Measurements from ENCODE around the gene SLC49A3.

The SLC49A3 gene

DNA sequence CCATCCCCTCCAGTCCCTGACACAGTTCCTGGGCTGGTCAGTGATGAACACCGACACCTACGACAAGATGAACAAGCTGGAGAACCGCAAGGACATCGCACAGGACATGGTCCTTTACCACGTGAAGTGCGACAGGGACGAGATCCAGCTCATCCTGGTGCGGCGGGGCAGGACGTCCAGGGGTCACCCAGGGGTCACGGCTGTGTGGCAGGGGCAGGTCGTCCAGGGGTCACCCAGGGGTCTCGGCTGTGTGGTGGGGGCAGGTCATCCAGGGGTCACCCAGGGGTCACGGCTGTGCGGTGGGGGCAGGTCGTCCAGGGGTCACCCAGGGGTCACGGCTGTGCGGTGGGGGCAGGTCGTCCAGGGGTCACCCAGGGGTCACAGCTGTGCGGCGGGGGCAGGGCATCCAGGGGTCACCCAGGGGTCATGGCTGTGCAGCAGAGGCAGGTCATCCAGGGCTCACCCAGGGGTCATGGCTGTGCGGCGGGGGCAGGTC, 31.6 kb downstream of the SLC49A3 start:
- TF ChIP-seq POLR2A (IDR thresholded peaks at IDR 0.05; ENCODE audit: low read length) (no peak), GATA1 (IDR thresholded peaks at IDR 0.05; ENCODE audit: low read depth, low read length) (no peak)

DNA sequence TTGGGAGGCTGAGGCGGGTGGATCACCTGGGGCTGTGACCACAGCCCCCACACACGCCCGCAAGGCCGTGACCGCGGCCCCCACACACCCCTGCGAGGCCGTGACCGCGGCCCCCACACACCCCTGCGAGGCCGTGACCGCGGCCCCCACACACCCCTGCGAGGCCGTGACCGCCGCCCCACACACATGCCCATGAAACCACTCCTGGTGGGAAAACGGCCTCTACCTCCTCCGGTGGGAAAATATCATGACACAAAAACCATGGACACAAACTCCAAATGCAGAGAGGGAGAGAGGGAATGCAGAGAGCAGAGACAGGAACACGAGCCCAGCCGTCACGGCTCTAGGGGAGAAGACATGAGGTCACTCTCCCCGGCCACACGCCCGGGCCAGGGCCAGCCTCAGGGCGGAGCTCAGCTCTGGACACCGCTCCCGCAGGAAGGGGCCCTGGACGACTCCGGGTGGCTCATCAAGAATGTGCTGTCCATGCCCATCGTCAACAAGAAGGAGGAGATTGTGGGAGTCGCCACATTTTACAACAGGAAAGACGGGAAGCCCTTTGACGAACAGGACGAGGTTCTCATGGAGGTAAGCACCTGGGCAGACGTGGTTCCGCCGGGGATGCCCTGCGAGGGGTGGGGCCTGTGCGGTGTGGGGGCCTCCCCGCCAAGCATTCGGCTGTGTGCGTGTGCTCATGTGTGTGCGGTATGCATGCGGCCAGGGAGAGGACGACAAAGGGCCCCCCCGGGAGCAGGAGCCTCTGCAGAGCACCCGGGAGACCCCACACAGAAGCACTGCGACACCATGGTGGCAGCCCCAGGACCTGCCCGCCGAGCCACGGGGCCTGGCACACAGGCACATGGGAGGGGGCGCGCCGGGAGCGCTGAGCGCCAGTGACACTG, 32.3 kb downstream of the SLC49A3 start:
- no peak for TF ChIP-seq GATA1 (IDR thresholded peaks at IDR 0.05; ENCODE audit: low read depth, low read length)
- TF ChIP-seq POLR2A (IDR thresholded peaks at IDR 0.05; ENCODE audit: low read length) = no peak

More for the DNA sequence above, 31.6 kb downstream of the SLC49A3 start:
- no peak for DNase-seq

DNA sequence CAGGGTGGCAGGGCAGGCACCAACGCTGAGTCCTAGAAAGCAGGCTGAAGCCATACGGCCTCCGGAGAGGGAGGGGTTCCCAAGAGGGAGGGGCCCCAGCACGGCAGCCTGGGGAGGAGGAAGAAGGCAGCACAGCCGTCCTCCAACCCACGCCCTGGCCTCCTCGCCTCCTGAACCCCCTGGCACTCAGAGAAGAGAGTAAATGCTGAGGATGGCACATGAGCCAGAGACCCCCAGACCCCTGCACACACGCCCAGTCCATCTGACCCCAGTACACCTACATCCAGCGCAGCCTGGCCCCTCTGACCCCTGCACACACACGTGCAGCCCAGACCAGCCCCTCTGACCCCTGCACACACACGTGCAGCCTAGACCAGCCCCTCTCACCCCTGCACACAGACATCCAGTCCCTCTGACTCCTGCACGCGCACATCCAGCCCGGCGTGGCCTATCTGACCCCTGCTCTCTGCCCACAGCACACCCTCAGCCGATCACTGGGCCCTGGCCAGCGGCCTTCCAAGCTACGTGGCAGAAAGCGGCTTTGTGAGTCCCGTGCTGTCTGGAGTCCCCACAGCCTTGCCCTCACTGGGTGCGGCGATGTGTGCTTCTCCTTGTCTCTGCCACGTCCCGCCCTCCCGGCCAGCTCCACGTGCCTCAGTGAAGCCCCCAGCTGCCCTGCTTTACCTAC, 33.3 kb downstream of the SLC49A3 start:
- TF ChIP-seq GATA1 (IDR thresholded peaks at IDR 0.05; ENCODE audit: low read depth, low read length) = no peak
- TF ChIP-seq POLR2A (IDR thresholded peaks at IDR 0.05; ENCODE audit: low read length) = no peak
- no peak for DNase-seq

More for the DNA sequence above, 32.3 kb downstream of the SLC49A3 start:
- no peak for DNase-seq

- TF ChIP-seq POLR2A (IDR thresholded peaks at IDR 0.05; ENCODE audit: low read length) (no peak), GATA1 (IDR thresholded peaks at IDR 0.05; ENCODE audit: low read depth, low read length) (no peak)
- no peak for DNase-seq
Observed at GRCh38 chr4:654871-655463, 34.0 kb downstream of the SLC49A3 start.

GRCh38 chr4:654503-654845, 34.5 kb downstream of the SLC49A3 start:
- DNase-seq = no peak
- TF ChIP-seq GATA1 (IDR thresholded peaks at IDR 0.05; ENCODE audit: low read depth, low read length) (no peak), POLR2A (IDR thresholded peaks at IDR 0.05; ENCODE audit: low read length) (no peak)

DNA sequence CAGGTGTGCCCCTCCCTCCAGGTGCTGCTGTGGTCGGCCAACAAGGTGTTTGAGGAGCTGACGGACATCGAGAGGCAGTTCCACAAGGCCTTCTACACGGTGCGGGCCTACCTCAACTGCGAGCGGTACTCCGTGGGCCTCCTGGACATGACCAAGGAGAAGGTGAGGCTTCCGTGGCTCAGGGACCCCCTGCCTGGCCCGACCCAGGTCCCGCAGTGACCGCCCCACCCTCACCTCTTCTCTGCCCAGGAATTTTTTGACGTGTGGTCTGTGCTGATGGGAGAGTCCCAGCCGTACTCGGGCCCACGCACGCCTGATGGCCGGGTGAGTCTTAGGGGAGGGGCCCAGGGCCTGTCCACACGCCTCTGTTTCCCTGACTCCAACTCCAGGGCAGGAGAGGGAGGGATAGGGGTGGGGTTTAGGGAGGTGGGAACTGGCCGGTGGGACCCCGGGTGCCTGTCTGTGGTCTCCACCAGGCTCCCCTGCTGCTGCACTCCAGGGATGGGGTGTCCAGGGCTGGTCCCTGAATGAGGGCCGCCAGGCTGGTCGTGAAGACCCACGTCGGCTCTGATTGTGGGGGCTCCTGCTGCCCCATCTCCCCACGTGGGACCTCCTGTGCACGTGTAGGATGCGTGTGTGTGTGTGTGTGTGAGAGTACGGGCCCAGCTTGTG, 35.0 kb downstream of the SLC49A3 start:
- DNase-seq = no peak
- no peak for TF ChIP-seq GATA1 (IDR thresholded peaks at IDR 0.05; ENCODE audit: low read depth, low read length)
- no peak for TF ChIP-seq POLR2A (IDR thresholded peaks at IDR 0.05; ENCODE audit: low read length)

- TF ChIP-seq POLR2A (IDR thresholded peaks at IDR 0.05; ENCODE audit: low read length) (no peak), GATA1 (IDR thresholded peaks at IDR 0.05; ENCODE audit: low read depth, low read length) (no peak)
- DNase-seq = no peak
Observed at GRCh38 chr4:653080-653821, 35.7 kb downstream of the SLC49A3 start.

DNA sequence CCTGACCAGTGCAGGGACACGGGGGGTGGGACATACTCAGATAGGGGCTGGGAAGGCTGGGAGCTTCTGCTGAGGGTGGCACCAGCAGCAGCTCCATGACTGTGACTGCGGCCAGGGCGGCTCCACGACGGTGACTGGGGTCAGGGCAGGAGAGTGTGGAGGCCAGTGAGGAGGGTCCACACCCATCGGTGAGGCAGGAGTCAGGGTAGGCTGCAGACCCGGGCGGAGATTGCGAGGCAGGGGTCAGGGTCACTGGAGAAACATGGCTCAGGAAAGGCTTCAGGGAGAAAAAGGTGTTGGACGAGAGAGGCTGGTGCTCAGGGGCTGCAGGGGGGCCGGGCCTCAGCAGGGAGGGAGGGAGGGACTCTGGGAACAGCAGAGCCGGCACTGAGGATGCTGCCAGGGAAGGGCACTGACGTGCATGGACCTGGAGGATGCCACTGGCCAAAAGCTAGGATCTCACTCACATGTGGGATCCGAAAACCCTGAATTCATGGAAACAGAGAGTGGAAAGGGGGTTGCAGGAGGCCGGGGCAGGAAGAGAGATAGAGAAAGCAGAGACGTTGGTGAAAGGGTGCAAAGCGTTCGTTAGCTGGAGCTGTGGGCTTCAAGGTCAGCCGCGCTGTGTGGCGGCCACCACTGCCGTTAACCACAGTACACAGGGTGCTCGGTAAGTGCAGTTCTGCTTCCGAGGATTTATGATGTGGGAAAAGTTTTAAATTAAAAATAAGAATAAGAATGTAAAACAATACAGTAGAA, 36.9 kb downstream of the SLC49A3 start:
- TF ChIP-seq GATA1 (IDR thresholded peaks at IDR 0.05; ENCODE audit: low read depth, low read length) = no peak
- no peak for TF ChIP-seq POLR2A (IDR thresholded peaks at IDR 0.05; ENCODE audit: low read length)
- DNase-seq = no peak

DNA sequence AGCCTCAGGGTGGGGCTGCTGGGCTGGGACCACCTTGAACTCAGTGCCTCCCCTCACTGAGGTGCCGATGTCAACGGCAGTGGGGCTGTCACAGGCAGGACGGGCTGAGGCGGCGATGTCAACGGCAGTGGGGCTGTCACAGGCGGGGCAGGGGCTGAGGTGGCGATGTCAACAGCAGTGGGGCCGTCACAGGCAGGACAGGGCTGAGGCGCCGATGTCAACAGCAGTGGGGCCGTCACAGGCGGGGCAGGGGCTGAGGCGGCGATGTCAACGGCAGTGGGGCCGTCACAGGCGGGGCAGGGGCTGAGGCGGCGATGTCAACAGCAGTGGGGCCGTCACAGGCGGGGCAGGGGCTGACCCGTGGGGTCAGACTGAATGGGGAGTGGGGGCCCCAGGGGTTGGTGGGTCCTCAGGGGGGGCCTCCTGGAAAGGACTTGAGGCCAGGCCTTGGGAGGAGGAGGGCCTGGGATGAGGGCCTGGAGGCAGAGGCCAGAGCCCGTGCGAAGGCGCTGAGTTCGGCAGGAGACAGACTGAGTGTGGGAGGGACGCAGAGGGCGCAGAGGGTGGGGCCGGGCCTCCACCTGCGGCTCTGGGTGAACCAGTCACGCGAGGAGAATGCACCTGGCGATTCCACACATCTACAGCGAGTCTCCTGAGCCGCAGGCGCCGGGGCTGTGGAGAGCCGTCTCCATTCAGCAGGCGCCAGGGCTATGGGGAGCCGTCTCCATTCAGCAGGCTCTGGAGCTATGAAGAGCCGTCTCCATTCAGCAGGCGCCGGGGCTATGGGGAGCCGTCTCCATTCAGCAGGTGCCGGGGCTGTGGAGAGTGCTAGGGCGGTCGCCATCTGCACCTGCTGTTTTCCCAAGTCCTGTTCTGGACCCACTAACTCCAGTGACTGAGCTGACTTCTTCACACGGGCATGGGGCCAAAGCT, 37.7 kb downstream of the SLC49A3 start:
- DNase-seq = no peak
- TF ChIP-seq GATA1 (IDR thresholded peaks at IDR 0.05; ENCODE audit: low read depth, low read length) (no peak), POLR2A (IDR thresholded peaks at IDR 0.05; ENCODE audit: low read length) (no peak)

- TF ChIP-seq POLR2A (IDR thresholded peaks at IDR 0.05; ENCODE audit: low read length) (no peak), GATA1 (IDR thresholded peaks at IDR 0.05; ENCODE audit: low read depth, low read length) (no peak)
- no peak for DNase-seq
Observed at GRCh38 chr4:650461-650860, 38.5 kb downstream of the SLC49A3 start.

DNA sequence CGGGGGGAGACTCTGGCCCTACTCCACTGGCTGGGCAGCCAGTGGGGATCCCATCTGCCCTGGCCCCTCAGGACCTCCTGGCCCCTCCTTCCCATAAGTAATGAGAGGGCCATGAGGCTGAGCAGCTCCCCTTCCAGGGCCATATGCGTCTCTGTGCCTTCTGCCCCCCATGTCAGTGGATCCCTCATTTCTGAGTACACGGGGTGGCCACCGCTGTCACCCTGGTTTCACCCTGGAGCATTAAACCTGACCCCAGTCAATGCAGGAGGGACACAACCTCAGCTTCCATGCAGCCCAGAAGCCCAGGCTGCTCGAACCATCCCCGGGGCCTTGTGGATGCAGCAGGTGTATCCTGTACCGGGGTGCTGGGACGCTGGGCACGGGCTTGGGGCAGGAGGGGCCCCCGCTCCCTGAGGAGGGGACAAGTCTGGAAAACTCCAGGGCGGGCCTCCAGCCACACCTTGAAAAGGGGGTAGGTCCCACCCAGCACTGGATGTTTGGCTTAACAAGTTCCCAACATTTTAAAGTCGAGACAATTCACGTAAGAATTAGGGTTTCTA, 39.1 kb downstream of the SLC49A3 start:
- no peak for DNase-seq
- TF ChIP-seq GATA1 (IDR thresholded peaks at IDR 0.05; ENCODE audit: low read depth, low read length) (no peak), POLR2A (IDR thresholded peaks at IDR 0.05; ENCODE audit: low read length) (no peak)

Measured in erythroblast (primary cell).